Erythroblast (primary cell): ENCODE data around the gene LIN54.

Source experiments
- DNase-seq, 2 experiments: peaks; one replicate each; lab custom pipeline; 2025; lab: John Stamatoyannopoulos, UW
- GATA1 ChIP-seq: IDR thresholded peaks from 2 replicates; pipeline ENCODE4 v1.6.1; 2011; ENCODE audit warnings: low read depth, mild to moderate bottlenecking, control low read depth, low read length, moderate library complexity
- POLR2A ChIP-seq: IDR thresholded peaks from 2 replicates; pipeline ENCODE4 v1.6.1; 2011; ENCODE audit warnings: mild to moderate bottlenecking, low read length

LIN54 gene

DNA sequence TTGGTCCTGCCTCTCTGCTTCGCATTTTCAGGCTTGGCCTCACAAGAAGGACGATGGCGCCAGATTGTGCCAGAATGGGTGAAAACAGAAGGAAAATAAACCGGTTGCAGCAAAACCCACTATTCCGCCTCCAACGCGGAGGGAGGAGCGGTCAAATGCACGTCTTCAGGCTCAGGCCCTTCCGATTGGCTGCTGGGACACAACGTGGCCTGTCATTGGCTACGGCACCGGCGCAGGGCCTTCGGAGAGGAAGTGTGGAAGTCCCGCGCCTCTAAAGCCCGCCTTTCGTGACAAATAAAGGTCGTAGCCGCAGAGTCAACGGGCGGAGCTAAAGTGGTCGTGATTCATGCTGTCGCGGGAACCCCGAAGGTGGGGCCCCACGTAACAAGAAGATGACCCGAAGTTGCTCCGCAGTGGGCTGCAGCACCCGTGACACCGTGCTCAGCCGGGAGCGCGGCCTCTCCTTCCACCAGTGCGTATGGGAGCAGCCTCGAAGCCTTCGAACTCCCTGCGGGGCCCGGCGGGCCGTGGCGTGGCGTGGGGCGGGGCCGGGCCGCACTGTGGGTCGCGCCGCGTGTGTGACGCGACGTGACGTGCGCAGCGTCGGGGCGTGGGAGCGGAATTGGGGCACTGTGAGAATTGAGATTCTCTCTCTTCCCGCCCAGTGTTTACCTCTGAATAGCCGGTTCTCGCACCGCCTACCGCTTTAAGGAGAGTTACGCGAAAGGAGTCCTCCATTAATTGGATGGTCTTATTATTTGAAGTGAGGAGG is 110.0 kb downstream of the LIN54 start, which contains the start of gene THAP9:
TSS of gene THAP9 (plus strand) at position 325 of the 772 bp plus-strand sequence. CDS start at position 393, 68 bp downstream.
- peak; percentile 99 for DNase-seq
- peak; percentile 89 for TF ChIP-seq POLR2A
- TF ChIP-seq GATA1, result no peak

GRCh38 chr4:82900066-82900410 is 110.6 kb downstream of the LIN54 start:
- DNase-seq, result peak; percentile 77 to 81
- TF ChIP-seq POLR2A (no peak), GATA1 (no peak)

DNA sequence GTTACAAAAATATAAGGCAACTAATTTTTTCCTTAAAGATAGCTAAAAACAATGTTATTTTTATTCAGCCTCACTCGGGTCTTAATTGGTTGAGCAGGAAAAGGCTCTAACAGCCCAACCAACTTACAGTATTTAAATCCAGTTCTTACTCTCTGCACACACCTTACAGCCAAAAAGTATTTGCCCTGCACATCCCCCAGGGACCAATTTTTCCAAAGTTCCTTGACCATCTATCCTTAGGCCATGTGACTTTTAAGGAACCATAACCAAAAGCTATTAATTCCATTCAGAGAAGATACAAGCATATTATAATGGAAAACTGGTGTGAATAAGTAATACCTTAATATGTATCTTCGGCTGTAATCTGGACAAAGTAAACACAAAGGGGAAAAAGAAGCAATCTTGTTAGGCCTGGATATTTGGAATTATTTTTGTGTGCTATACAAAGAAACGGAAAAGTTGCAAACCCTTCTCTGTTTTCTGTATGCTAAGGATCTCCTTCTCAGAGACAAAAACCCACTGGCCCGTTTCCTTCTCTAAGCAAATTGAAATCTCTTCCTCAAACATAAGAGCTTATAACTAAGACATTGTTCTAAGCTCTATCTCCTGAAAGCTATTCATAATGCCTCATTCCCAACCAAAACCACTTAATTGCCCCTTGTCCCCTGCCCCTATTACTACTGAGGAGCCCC is 111.1 kb downstream of the LIN54 start:
- peak; percentile 18 to 50 for DNase-seq
- no peak for TF ChIP-seq POLR2A
- no peak for TF ChIP-seq GATA1

DNA sequence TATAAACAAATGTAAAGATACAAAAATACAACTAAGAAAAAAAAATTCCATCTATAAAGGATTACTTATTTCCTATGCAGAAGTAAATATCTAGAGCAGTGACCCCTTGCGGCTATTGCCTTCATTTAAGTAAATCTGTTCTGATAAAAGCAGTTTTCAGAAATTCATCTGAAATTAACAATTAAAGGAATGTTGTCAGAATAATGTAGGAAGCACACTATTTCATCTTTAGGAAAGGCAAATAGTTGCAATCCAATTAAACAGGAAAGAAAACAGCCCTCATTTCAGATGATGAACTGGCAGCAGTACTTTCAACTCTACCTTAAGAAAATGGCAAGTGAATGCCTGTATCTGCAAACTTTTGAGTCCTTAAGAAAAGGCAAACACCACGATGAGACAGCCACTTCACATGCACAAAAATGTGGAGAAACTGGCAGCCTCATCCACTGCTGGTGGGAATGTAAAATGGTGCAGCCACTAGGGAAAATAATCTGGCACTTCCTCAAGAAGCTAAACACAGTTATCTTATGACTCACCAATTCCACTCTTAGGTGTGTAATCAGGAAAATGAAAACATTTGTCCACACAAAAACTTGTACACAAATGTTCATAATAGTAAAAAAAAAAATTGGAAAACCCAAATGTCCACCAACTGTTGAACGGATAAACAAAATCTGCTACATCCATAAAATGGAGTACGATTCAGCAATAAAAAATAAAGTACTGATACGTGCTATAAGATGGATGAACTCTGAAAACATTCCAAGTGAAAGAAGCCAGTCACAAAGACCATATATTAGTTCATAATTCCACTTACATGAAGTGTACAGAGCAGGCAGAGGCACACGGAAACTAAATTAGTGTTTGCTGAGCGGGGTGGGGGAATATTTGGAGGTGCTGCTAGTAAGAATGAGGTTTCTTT is 112.0 kb downstream of the LIN54 start:
- peak; percentile 39 to 64 for DNase-seq
- TF ChIP-seq GATA1 (no peak), POLR2A (no peak)

DNA sequence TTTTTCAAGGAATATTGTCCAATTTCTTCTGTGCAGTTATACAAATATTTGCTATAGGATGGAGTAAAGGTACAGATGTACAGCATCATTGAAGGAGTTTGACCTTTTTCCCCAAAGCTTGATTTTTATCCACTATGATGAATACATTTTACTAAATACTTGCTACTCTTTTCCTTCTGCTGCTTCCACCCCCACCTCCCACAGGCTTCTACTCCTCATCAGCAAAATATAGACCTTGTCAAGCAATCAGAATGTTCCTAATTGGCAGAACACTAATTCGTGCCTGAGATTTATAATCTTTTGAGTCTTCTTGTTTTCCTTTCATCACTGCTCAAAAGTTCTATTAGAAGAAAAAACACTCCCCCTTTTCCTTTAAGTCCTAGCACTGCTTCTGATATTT is 113.9 kb downstream of the LIN54 start:
- DNase-seq, result no peak
- TF ChIP-seq GATA1 (no peak), POLR2A (no peak)

DNA sequence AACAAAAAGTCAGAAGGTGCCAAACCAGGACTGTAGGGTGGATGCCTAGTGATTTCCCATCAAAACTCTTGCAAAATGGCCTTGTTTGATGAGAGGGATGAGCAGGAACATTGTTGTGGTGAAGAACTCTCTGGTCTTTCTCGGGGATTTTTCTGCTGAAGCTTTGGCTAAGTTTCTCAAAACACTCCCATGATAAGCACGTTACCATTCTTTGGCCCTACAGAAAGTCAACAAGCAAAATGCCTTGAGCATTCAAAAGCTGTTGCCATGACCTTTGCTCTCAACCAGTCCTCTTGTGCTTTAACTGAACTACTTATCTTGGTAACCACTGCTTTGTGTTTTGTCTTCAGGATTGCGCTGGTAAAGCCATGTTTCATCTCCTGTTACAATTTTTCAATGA is 116.7 kb downstream of the LIN54 start:
- no peak for DNase-seq
- TF ChIP-seq GATA1 (no peak), POLR2A (no peak)

DNA sequence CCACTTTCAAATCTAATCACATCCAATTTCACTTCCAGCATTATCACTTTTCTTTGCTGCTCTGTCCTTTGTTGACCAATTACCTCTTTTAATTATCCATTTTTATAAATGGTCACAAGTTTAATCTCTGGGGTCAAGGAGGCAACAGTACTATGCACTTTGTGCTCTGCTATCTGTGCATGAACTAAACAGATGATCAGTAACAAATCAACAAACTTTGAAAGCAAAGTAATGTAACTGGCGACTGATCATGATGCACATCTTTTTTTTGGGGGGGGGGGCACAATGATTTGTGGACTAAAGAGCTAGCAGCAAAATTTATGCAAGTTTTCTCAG is 118.2 kb downstream of the LIN54 start:
- no peak for DNase-seq
- TF ChIP-seq GATA1 (no peak), POLR2A (no peak)

GRCh38 chr4:82891707-82892466 is 118.7 kb downstream of the LIN54 start:
- no peak for TF ChIP-seq GATA1
- no peak for TF ChIP-seq POLR2A
- DNase-seq, result peak in 1 of 2 experiments; percentile 37

- DNase-seq, result peak; percentile 96 to 97
- TF ChIP-seq GATA1 (no peak), POLR2A (peak; percentile 95)
These were observed 119.5 kb downstream of the LIN54 start, which contains the start of gene SEC31A for GRCh38 chr4:82890901-82891706. Gene SEC31A, minus strand, starts transcription at chr4:82891153. Its CDS starts 9,217 bp downstream, at chr4:82881936.

GRCh38 chr4:82890528-82890900 is 120.1 kb downstream of the LIN54 start:
- DNase-seq, result peak in 1 of 2 experiments; percentile 84

DNA sequence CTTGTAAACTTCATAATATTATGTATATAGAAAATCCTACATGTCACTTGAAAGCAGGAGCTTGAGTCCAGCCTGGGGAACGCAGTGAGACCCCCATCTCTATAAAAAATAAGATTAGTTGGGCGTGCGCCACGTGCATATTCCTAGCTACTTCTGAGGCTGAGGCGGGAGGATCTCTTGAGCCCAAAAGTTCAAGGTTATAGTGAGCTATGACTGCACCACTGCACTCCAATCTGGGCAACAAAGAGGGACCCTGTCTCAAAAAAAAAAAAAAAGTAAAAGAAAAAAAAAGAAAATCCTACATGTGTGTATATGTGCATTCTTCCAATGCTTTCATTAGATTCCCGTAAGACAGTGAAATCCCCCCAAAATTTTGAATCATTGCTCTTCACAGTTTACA is 121.3 kb downstream of the LIN54 start:
- DNase-seq, result no peak
- TF ChIP-seq GATA1 (no peak), POLR2A (no peak)

More at GRCh38 chr4:82890528-82890900, 120.1 kb downstream of the LIN54 start:
- TF ChIP-seq GATA1 (no peak), POLR2A (no peak)

DNA sequence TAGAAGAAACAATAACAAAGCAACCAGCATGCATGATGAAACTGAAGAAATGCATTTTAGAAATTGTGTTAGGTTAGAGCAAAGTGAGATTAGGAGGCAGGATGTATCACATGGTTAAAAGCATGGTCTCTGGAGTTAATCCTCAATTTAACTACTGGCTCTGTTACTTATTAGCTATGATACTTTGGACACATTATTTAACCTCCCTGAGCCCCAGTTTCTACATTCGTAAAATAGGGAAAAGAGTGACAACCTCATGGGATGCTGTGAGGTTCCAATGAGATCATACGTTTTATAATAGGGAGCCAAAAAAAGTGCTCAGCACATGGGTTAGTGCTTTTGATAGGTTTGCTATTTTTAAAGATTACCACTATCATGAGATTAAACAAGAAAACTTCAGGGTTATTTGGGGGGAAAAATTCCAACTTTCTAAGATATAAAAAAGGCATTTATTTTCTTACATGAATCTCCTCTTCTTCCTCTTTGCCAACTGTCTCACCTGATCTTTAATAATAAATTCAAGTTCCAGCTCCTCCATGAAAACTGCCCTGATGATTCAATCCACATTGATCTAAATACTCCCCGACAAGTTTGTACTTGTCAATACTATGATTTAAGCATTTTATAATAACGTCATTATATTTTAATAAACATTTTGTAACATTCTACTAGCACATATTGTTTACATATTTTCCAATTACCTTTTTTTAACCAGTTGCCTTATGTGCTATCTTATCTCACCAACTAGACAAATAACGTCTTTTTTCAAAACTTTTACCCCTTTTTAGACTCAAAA is 124.3 kb downstream of the LIN54 start:
- TF ChIP-seq GATA1 (no peak), POLR2A (no peak)
- DNase-seq, result no peak
